Glomerular visceral epithelial cell (primary cell): ENCODE results near the gene CCDC159.

Experiments used
- DNase-seq: peaks from one replicate; pipeline ENCODE4 v3.0.0-alpha.2; 2016; ENCODE audit errors: extremely low spot score

CCDC159 gene

DNA sequence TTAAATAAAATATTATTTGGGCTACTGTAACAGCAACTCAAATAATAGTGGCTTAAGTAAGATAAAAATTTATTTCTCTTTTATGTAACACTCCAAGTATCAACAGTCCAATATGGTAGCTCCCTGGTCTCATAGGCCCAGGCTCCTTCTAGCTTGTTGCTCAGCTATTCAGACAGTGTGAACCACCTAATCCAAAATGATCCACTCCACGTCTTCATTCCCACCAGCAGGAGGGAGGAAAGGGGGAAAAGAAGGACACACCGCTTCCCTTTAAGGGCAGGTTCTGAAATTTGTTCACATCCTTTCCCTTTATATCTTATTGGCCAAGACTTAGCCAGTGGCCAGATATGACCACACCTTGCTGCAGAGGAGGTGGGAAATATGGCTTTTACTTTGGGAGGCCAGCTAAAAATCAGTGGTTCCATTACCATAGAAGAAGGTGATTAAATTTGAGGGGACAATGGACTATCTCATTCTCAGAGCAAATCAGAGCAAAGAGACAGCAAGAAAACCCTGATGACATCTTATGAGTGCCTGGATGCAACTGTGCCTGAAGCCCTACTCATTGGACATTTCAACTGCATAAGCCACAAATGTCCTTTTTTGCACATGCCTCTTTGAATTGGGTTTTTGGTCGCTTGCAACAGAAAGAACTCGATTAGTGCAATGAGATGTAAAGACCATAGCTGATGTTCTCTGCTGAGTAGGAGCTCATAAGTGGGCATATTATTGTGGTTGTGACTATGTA, 44.8 kb downstream of the CCDC159 start:
- no peak for DNase-seq

DNA sequence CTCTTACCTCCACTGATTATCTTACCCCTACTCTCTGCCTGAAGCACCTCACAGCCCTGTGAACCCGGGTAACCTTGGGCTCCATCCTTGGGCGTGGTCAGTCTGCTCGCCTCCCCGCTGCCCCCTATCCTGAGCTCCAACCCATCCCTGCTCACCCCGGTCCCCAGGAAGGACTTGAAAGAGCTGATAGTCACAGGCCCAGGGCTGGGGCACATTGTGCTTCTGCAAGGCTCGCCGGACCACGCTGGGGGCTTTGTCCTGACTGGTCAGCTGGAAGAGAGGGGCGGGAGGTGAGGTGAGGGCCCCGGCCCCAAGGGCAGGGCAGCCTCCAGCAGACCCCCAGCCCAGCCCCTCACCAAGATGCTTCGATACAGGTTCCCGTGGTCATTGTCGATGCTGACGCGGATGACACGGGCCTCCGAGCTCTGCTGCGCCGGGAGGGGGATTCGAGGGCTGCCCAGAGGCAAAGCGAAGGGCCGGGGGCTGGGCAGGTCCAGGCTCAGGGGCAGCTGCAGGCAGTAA, 50.8 kb downstream of the CCDC159 start:
- no peak for DNase-seq

DNA sequence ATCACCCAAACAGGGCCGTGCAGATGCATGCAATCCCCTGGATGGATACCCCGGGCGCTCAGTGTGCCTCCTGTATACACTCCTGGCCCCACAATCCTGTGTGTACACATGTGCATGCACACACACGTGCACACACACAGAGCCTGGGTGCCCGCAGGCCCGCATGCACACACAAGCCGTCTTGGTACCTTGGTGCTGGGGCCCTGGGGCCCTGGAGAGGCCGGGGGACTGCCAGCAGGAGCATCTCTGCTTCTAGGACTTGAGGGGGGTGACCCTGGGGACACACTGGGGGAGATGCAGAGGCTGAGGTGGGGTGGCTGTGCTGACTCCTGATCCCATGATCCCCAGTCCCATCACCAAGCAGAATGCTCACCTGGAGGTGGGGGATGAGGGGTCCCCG, 53.3 kb downstream of the CCDC159 start:
- DNase-seq, result no peak

DNA sequence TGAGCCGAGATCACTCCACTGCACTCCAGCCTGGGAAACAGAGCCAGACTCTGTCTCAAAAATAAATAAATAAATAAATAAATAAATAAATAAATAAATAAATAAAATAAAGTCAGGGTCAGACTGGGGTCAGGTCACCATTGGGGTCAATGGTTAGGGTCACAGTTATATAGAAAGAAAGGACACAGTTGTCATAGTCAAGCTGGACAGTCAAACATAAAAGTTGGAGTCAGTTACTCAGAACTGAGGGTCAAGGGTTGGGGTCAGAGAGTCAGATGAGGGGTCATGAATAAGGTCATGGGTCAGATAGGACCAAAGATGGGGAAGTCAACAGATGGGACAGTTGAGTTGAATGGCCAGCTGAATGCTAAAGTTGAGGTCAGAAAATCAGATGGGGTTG, 54.5 kb downstream of the CCDC159 start:
- no peak for DNase-seq

DNA sequence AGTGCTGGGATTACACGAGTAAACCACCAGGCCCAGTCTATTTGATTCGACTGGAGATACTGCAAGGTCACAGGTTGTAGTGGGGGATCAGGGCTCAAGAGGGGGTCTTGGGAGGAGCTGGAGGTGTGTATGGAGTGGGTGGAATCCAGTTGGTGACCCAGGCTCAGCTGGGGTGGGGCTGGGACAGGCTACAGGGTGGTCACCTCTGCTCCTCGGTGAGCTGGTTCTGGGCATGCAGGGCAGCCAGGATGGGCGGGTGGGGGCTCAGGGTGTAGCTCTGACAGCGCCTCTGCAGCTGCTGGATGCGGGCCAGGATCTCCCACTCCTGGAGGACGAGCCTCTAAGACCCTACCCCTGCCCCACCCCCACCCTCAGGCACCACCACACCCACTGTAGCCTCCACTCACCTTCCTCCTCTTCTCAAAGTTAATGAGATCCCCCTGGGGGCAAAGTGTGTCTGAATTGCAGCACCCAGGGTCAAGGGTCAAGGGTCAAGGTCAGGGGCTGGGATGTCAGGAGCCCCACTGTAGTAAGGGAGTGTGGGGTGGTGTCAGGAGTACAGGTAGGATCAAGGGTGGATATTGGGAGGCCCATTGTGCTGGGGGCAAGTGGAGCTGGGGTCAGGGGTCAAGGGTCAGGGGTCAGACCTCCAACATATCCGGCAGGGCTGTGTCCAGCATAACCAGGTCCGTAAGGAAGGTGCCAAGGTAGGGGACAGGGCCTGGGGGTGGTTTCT, 55.7 kb downstream of the CCDC159 start:
- DNase-seq, result no peak
